Gastrocnemius medialis (tissue), 4 donors: ENCODE data around the gene CIDEB. TPM values are rescaled to one million over a fixed set of nuclear protein-coding genes. Genes with fewer than 3 reads are reported as not detected.
A peak's percentile ranks its signal among the peaks of the same experiment; 100 is the strongest.

Experiments used
- ATAC-seq, 2 donors: fragments of 150-250 bp; one replicate each; pipeline ENCODE4 v1.9.1; 2016
- DNase-seq, 2 donors: peaks; one replicate each; pipeline ENCODE4 v3.0.0-alpha.2; 2019
- H3K27ac ChIP-seq, 4 donors: fragments of 200-600 bp; sonication (generic); 1 replicate in 1 of 4; 2 replicates in 3 of 4; pipeline ENCODE4 v1.5.1; 2016 to 2018; ENCODE audit warnings: mild to moderate bottlenecking in 2 of 4, moderate library complexity in 1 of 4
- H3K27me3 ChIP-seq, 3 donors: fragments of 200-600 bp; sonication (generic) in 2 of 3; 1 replicate in 1 of 3; 2 replicates in 2 of 3; pipeline versions ENCODE4 v1.5.1 to v1.6.0; 2016 to 2019; ENCODE audit warnings: mild to moderate bottlenecking in 1 of 3, moderate library complexity in 1 of 3
- H3K36me3 ChIP-seq, 2 donors: fragments of 200-600 bp; sonication (generic) in 1 of 2; one replicate each; pipeline ENCODE4 v1.5.1; 2017 to 2018
- H3K4me1 ChIP-seq, 2 donors: fragments of 200-600 bp; sonication (generic) in 1 of 2; one replicate each; pipeline ENCODE4 v1.5.1; 2016 to 2017; ENCODE audit warnings: mild to moderate bottlenecking in 2 of 2
- H3K4me3 ChIP-seq, 4 donors: fragments of 200-600 bp; sonication (generic) in 3 of 4; 1 replicate in 1 of 4; 2 replicates in 3 of 4; pipeline ENCODE4 v1.5.1; 2016 to 2019; ENCODE audit warnings: mild to moderate bottlenecking in 2 of 4
- H3K9me3 ChIP-seq, 3 donors: fragments of 200-600 bp; sonication (generic) in 2 of 3; 1 replicate in 1 of 3; 2 replicates in 2 of 3; pipeline ENCODE4 v1.5.1; 2016 to 2019
- POLR2A ChIP-seq, 2 donors: fragments of 450-650 bp; IDR thresholded peaks; one replicate each; pipeline ENCODE4 v1.6.1; 2017; ENCODE audit warnings: antibody characterized with exemption in 2 of 2, mild to moderate bottlenecking in 2 of 2, moderate library complexity in 2 of 2
- in situ Hi-C, 4 donors: fragments of 200-750 bp; cut with MboI; loops; one replicate each; pipeline versions ENCODE4 v1.15.0 to v1.8.0; 2017; ENCODE audit warnings: low sequenced_read_pairs in 4 of 4
- intact Hi-C: fragments of 100-400 bp; cut with DNase I; formaldehyde crosslinking; loops from one replicate; pipeline ENCODE4 v1.15.1; 2023; ENCODE audit warnings: low total_unique reads
- total RNA-seq, 4 donors: library from RNA; depleted of rRNA; stranded (reverse); fragments of >200 nt; gene quantifications; one replicate each; pipeline versions ENCODE4 v1.1.0 to v1.2.3, GENCODE V29; 2016
- TF ChIP-seq, protein P1 (sequence below), 5 experiments: fragments of 450-650 bp in 3 of 5; fragments of 200-600 bp in 2 of 5; sonication (generic) in 2 of 5; IDR thresholded peaks in 4 of 5; conservative IDR thresholded peaks in 1 of 5; 1 replicate in 4 of 5; 2 replicates in 1 of 5; pipeline ENCODE4 v1.5.1; 2016 to 2019; ENCODE audit warnings: antibody characterized with exemption in 5 of 5, mild to moderate bottlenecking in 3 of 5, moderate library complexity in 3 of 5

Gene CIDEB
- total RNA-seq, 4 donors from 2014 or later, result 0.39 to 1.5 (median 0.88) TPM

DNA sequence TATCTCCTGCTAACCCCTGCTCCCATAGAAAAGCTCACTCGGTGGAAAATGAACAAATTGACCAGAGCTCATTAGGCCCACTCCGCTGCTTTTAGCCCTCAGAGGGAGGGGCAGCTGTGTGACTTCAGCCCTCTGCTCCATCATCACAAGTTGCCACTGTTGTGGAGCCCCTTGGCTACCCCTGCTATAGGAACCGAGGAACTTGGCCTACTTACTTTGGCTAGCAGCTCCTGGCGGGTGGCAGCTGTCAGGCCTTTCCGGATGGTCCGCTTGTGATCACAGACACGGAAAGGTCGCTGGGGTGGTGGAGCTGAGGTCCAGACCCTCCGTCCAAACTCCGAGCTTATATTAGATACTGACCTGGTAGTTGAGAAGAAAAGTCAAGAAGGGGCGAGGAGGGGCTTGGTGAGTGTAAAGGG is 612 bp downstream of the CIDEB start:
- Histone ChIP-seq H3K27me3 (no peaks in the 10 kb centered on the region), H3K9me3 (no peaks in the 10 kb centered on the region), H3K4me1 (peaks cover 12 to 13% of the 10 kb centered on the region in 2 donors), H3K36me3 (peaks cover 0 to 51% of the 10 kb centered on the region in 2 donors), H3K4me3 (no peak overlapping the region), H3K27ac (no peak overlapping the region)
- intact Hi-C loops (no loop called here), in situ Hi-C loops (loop anchor here in 1 of 4 donors (10.0 kb wide), 1 partner anchor 62 kb away; the partner anchor contains the start of gene TINF2)
- TF ChIP-seq POLR2A (IDR thresholded peaks at IDR 0.05), result no peak
- TF ChIP-seq, protein P1, sequence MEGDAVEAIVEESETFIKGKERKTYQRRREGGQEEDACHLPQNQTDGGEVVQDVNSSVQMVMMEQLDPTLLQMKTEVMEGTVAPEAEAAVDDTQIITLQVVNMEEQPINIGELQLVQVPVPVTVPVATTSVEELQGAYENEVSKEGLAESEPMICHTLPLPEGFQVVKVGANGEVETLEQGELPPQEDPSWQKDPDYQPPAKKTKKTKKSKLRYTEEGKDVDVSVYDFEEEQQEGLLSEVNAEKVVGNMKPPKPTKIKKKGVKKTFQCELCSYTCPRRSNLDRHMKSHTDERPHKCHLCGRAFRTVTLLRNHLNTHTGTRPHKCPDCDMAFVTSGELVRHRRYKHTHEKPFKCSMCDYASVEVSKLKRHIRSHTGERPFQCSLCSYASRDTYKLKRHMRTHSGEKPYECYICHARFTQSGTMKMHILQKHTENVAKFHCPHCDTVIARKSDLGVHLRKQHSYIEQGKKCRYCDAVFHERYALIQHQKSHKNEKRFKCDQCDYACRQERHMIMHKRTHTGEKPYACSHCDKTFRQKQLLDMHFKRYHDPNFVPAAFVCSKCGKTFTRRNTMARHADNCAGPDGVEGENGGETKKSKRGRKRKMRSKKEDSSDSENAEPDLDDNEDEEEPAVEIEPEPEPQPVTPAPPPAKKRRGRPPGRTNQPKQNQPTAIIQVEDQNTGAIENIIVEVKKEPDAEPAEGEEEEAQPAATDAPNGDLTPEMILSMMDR (IDR thresholded peaks at IDR 0.05 in 4 of 5, conservative IDR thresholded peaks at IDR 0.05 in 1 of 5), result no peak
- DNase-seq (no peak), ATAC-seq (no peak)

DNA sequence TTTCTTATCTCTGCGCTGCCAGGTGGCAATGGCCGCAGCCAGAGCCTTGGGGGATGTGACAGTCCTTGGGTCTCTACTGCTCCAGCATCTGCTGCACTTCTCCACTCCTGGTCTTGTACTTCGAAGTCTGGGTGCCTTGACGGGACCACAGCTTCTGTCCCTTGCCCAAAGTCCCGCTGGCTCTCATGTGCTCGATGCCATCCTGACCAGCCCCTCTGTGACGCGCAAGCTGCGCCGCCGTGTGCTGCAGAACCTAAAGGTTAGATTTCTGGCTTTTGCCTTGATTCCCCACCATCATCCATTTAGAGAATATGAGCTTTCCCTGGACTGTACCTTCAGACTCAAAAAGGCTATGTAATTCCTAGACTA is 3.8 kb downstream of the CIDEB start:
- in situ Hi-C loops, result loop anchor here in 1 of 4 donors (10.0 kb wide), 1 partner anchor 59 kb away; the partner anchor contains the start of gene TINF2
- H3K27me3 ChIP-seq, result no peaks in the 10 kb centered on the region

DNA sequence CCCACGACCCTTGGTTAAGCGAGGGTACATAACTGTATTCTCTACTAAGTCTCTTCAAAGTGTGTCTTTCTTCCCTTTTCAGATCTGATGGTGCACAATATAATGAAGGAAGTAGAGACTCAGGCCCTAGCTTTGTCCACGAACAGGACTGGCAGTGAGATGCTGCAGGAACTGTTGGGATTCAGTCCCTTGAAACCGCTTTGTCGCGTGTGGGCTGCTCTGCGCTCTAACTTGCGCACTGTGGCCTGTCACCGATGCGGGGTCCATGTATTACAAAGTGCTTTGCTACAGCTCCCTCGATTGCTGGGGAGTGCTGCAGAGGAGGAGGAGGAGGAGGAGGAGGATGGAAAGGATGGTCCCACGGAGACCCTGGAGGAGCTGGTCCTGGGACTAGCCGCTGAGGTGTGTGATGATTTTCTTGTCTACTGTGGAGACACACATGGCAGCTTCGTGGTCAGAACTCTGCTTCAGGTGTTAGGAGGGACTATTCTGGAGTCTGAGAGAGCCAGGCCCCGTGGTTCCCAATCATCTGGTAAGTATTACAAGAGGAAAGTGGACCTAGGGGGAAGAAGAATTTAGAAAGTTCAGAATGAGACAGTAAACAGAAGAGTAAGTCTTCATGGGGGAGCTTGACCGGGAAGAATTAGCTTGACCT is 7.3 kb downstream of the CIDEB start:
- peaks cover 13 to 20% of the 10 kb centered on the region in 2 donors for H3K4me1 ChIP-seq
- peaks cover 0 to 45% of the 10 kb centered on the region in 2 donors for H3K36me3 ChIP-seq
- in situ Hi-C loops (loop anchor here in 1 of 4 donors (10.0 kb wide), 1 partner anchor 56 kb away; the partner anchor contains the start of gene TINF2), intact Hi-C loops (no loop called here)
- TF ChIP-seq POLR2A (IDR thresholded peaks at IDR 0.05), result no peak
- TF ChIP-seq, protein P1 (IDR thresholded peaks at IDR 0.05 in 4 of 5, conservative IDR thresholded peaks at IDR 0.05 in 1 of 5), result no peak
- DNase-seq (no peak), ATAC-seq (no peak)
- no peaks in the 10 kb centered on the region for H3K9me3 ChIP-seq
- peak overlapping the region; percentile 75 to 89 (median 88) for H3K27ac ChIP-seq
- H3K27me3 ChIP-seq, result no peaks in the 10 kb centered on the region
- peak overlapping the region; percentile 82 to 97 (median 88) for H3K4me3 ChIP-seq

More for the DNA sequence above, 3.8 kb downstream of the CIDEB start:
- TF ChIP-seq POLR2A (IDR thresholded peaks at IDR 0.05), result no peak
- TF ChIP-seq, protein P1 (IDR thresholded peaks at IDR 0.05 in 4 of 5, conservative IDR thresholded peaks at IDR 0.05 in 1 of 5), result no peak
- Histone ChIP-seq H3K36me3 (peaks cover 0 to 63% of the 10 kb centered on the region in 2 donors), H3K27ac (no peak overlapping the region), H3K4me1 (peaks cover 14 to 17% of the 10 kb centered on the region in 2 donors), H3K9me3 (no peaks in the 10 kb centered on the region), H3K4me3 (no peak overlapping the region)
- DNase-seq (no peak), ATAC-seq (no peak)
- intact Hi-C loops, result no loop called here

DNA sequence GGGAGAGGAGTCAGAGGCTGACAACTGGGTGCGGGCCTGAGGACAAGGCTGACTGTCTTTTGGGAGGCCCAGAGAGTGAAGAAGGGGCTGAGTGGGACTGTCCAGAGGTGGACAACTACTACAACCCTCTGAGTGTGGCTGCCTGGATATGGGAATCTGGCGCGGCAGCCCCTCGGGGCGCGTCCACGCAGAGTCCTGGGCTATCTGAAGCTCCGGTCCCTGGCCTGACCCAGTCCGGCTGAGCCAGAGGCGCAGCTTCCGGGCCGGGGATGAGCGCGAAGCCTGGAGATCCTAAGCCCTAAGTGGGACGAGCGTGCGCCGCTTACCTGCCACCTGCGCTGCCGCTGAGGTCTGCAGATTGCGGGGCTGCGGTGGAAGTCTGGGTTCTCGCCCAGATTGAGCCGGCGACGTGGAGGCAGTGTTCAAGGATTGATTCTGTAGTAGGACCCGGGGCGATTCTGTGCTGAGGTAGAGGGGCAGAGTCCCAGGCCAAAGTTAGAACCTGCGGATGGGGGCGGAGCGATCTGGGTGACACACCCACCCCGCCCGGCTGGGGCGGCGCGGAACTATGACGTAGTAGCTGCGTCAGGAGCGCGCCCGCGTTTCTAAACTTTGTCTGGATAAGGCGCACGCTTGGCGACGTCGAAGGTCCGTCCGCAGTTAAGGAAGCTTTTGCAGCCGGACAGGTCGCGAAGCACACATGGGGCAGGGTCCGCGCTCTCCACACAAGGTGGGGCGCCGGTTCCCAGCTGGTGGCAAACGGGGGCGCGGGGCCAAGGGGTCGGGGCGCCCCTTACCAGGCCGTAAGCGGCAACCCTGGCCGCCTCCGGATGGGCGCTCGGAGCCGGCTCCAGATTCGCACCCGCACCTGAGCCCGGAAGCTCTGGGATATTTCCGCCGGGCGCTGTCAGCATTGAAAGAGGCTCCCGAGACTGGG is 8.3 kb downstream of the CIDEB start, which contains the start of the genes DHRS1 and NOP9:
DHRS1 (minus strand) TSS at position 526 of the 937 bp plus-strand sequence. CDS start 674 bp downstream, outside the sequence.
NOP9 (plus strand) TSS at position 596 of the 937 bp plus-strand sequence; CDS start at position 701, 105 bp downstream.
- Histone ChIP-seq H3K9me3 (no peaks in the 10 kb centered on the region), H3K4me3 (peak within 1 kb of the TSS; percentile 82 to 97 (median 88)), H3K27ac (peak within 1 kb of the TSS; percentile 75 to 89 (median 88)), H3K36me3 (peaks cover 0 to 36% of the 10 kb centered on the region in 2 donors), H3K27me3 (no peaks in the 10 kb centered on the region), H3K4me1 (peaks cover 13 to 20% of the 10 kb centered on the region in 2 donors)
- TF ChIP-seq, protein P1 (IDR thresholded peaks at IDR 0.05 in 4 of 5, conservative IDR thresholded peaks at IDR 0.05 in 1 of 5), result peak in 1 of 5 experiments; percentile 3
- TF ChIP-seq POLR2A (IDR thresholded peaks at IDR 0.05), result peak; percentile 26 to 59
- ATAC-seq, result peak; percentile 90 to 95
- peak; percentile 68 to 85 for DNase-seq
- in situ Hi-C loops (loop anchor here (5.0 to 10.0 kb wide), 2 partner anchors 55 to 57 kb away; partner anchors contain the start of gene TINF2 (in 4 of the 4)), intact Hi-C loops (loop anchor here (1.0 to 10.0 kb wide), 3 partner anchors 57 to 349 kb away; partner anchors contain the start of genes IRF9 and TINF2)
